GM13977 (cell line): ENCODE data around the gene ARSH.
"Not testable (repeated sequence)": the region's sequence is repeated elsewhere in the genome, so short reads cannot be mapped to it uniquely, and the experiment has no call there.

Source experiments
- DNase-seq: peaks from one replicate; pipeline ENCODE4 v3.0.0; 2012; ENCODE audit warnings: low spot score
- in situ Hi-C: fragments of 300-500 bp; cut with MboI; formaldehyde crosslinking; loops from one replicate; pipeline ENCODE4 v1.12.0; 2022; ENCODE audit warnings: low sequenced_read_pairs, low pct_unique_long_range_greater_than_20kb, mixed read lengths, inconsistent platforms; ENCODE audit not compliant: unreplicated experiment
- TF ChIP-seq, protein P1 (sequence below): IDR thresholded peaks from 2 replicates; pipeline ENCODE4 v1.5.1; 2012; ENCODE audit warnings: mild to moderate bottlenecking, control low read depth; ENCODE audit not compliant: insufficient read depth; ENCODE audit errors: extremely low read depth, missing control alignments

Gene ARSH

DNA sequence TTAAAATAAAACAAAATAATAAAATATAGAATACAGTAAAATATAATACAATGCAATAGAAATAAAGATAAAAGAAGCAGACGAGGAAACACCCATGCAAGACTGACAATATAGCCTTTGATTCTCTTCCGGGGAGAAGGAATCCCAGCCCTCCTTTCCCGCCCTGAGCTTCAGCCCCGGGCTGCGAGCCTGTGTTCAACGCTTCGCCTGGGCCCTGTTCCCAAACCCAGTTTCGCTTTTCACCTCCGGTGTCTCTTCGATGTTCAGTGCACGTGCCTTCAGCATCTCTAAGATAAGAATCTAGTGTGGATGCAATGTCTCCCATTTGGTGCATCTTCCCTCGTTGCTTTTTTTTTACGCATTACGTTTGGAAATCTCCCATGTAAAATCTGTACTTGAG, 38.8 kb upstream of the ARSH start:
- no peak for DNase-seq
- in situ Hi-C loops: no loop called here
- TF ChIP-seq, protein P1, sequence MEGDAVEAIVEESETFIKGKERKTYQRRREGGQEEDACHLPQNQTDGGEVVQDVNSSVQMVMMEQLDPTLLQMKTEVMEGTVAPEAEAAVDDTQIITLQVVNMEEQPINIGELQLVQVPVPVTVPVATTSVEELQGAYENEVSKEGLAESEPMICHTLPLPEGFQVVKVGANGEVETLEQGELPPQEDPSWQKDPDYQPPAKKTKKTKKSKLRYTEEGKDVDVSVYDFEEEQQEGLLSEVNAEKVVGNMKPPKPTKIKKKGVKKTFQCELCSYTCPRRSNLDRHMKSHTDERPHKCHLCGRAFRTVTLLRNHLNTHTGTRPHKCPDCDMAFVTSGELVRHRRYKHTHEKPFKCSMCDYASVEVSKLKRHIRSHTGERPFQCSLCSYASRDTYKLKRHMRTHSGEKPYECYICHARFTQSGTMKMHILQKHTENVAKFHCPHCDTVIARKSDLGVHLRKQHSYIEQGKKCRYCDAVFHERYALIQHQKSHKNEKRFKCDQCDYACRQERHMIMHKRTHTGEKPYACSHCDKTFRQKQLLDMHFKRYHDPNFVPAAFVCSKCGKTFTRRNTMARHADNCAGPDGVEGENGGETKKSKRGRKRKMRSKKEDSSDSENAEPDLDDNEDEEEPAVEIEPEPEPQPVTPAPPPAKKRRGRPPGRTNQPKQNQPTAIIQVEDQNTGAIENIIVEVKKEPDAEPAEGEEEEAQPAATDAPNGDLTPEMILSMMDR: no peak

DNA sequence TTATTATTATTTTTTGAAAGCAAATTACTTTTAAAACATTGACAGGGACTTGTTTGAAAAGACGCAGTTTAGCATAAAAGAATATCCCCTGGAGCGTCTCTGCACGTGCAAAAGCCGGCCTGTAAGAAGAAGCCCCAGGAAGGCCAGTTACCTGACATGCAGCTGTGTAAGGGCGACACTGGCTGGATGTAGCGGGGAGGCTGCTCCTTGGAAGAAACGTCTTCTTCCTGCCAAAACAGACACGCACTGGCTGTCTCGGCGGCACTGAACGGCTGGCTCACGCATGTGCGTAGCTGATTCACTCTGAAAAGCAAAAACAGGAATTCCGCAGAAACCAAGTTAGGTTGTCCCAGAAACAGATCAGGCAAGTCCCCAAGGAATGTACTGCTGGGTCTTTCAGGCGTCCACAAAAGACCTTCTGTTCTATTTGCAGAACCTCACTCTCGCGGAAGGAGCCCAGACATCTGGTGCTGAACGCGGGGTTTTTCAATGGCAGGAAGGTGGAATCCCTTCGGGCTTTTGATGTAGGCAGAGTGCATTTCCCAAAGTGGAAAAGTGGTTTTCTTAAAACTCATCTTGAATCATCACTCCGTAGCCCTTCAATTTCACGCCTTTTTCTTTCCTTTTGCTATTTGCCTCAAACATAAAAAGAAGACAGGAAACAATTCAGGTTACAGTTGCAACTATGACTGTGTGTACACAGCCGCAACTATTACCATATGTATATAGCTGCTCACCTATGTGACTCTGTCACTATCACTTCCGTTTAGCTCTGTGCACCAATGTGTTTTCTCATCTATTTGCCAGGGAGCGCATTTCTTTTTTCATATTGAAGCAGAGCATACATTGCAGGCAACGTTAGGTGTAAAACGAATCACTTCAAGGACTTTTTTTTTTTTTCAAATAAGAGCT, 38.1 kb upstream of the ARSH start:
- TF ChIP-seq, protein P1: no peak
- in situ Hi-C loops: no loop called here
- no peak for DNase-seq

DNA sequence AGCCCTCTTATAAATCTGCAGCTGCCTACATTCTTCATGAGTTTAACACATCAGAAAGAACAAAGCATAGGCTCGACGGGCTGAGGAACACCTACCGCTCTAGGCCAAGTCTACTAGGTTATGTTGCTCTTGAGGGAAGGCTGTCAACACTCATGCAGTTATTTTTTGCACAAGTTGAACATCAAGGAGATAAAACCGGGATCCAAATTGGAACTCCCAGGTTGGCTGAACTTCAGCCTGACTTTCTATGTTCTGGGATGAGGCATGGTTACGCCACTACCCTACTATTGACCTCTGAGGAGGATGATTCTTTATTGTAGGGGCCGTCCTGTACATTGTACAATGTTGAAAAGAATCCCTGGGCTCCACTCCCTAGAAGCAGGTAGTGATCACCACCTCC, 37.3 kb upstream of the ARSH start:
- TF ChIP-seq, protein P1: no peak
- in situ Hi-C loops: no loop called here
- DNase-seq: no peak

DNA sequence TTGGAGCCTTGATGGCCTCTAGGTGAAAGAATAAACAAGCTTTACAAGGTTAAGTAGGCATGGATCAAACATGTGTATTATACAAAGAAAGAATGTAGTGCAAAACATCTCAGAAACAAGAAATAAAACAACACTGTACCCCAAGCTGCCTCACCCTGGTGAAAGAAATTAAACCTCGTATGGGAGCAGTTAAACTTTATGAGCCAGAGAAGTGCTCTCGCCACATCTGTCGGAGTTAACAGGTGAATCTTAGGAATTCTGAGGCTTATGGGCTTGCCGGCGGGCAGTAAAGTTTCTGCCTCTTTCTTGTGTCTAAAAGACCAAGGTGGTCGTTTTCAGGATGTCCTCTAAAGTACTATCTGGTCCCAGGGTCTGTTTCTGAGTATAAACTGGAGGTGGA, 34.0 kb upstream of the ARSH start:
- DNase-seq: no peak
- in situ Hi-C loops: no loop called here
- TF ChIP-seq, protein P1: no peak

DNA sequence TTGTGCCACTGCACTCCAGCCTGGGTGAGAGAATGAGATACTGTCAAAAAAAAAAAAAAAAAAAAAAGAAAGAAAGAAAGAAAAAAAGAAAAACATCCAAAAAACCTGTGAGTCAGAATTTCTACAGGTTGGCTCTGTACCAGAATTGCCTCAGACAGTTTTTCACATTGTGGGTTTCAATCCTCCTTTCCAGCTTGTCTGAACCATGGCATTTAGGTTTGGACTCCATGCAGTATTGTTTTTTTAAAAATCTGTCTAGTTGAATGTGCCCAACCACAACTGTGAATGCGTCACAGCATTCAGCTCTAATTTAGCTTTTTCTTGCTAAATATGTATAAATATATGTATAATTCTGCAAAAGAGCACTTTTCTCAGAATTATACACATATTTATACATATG, 31.4 kb upstream of the ARSH start:
- TF ChIP-seq, protein P1: no peak
- in situ Hi-C loops: no loop called here
- no peak for DNase-seq

DNA sequence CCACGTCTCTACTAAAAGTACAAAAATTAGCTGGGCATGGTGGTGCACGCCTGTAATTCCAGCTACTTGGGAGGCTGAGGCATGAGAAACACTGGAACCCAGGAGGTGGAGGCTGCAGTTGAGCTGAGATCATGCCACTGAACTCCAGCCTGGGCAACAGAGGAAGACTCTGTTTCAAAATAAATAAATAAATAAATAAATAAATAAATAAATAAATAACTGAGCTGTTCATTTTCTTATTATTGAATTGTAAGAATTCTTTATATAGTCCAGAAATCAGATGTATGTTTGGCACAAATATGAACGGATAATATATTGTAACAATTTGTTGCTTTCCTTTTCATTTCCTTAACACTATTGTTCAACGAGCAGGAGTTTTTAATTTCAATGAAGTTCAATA, 27.7 kb upstream of the ARSH start:
- in situ Hi-C loops, DNase-seq: not testable (repeated sequence)

DNA sequence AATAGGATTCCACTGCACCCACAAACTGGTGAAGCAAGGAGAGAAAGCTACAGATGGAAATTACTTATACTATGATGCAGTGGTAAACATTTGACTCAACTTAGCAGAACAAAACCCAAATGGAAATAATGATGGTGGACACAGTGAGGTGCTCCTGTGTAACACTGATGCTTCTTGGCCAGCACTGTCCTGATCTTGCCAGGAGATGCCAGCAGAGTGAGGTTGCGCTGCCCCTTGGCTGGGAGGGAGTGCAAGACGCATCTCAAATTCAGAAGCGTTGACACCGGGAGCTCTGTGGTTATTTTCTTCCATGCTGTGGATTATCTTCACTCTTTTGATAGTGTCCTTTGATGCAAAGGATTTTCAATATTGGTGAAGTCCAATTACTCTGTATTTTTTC, 22.0 kb upstream of the ARSH start:
- in situ Hi-C loops: no loop called here
- DNase-seq: no peak
- TF ChIP-seq, protein P1: no peak
